ENCODE data around the gene COL18A1.
"Not testable (repeated sequence)": the region's sequence is repeated elsewhere in the genome, so short reads cannot be mapped to it uniquely, and the experiment has no call there.

COL18A1 gene

GRCh38 chr21:45555557-45556301 is 150.8 kb downstream of the COL18A1 start:
- H3K4me3 ChIP-seq: peak overlapping the region; percentile 31 to 50 (median 35)
- peak overlapping the region in 18 of 21 experiments; percentile 4 to 77 (median 55) for H3K27ac ChIP-seq

DNA sequence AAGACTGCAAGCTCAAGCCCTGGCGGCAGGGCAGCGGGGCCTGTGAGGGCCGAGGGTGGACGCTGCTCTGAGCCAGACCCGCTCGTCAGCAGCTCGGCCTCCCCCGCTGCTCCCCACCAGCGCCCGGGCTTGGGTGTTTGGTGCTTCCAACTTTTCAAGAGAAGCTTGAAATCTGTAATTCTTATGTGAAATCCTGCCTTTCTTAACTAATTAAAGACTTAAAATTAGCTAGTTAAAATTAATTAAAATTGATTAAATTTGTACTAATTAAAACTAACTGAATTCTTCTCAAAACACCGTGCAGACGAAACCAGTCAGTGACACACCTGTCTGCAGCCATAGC is 151.3 kb downstream of the COL18A1 start:
- H3K4me3 ChIP-seq: peak overlapping the region in 3 of 7 experiments; percentile 32 to 37 (median 33)
- peak overlapping the region in 11 of 21 experiments; percentile 4 to 77 (median 56) for H3K27ac ChIP-seq

DNA sequence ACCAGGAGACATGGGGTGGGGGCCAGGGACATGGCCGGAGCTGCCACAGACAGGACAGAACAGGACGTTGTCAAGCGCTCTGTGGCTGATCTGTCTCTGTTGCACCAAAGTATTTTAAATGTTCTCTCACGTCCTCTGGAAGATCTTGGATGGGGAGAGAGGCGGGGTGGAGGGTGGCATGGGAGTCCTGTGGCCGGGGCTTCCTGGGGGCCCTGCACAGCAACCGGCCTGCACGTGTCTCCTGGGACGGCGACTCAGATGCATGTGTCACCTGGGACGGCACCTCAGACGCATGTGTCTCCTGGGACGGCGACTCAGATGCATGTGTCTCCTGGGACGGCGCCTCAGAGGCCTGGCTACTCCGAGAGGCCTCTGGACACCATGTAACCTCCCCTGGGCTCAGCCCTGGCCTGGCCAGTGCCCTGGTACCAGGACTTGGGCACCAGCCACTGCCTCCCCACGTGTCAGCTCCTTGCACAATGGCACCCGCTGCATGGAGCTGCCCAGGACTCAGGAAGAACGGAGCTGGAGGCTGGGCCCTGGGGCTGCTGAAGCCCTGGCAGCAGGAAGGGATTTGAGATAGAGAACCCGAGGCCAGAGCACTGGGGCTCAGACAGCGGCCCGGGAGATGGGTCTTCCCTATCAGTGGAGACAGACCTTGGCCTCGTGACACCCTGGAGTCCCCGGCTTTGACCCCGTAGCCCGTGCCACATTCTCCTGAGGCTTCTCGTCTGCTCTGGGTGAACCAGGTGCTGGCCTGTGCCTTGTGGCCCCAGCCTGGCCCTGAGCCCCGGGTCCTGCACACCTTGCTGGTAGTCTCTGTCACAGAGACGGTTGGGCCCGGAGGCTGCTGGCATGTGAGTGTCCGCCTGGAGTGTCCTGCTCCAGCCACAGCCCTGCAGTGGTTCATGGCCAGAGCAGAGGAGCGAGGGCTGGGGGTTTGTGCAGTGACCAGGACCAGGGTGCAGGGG is 152.0 kb downstream of the COL18A1 start:
- no peak overlapping the region for H3K4me3 ChIP-seq
- peak overlapping the region in 1 of 21 experiments; percentile 63 for H3K27ac ChIP-seq

DNA sequence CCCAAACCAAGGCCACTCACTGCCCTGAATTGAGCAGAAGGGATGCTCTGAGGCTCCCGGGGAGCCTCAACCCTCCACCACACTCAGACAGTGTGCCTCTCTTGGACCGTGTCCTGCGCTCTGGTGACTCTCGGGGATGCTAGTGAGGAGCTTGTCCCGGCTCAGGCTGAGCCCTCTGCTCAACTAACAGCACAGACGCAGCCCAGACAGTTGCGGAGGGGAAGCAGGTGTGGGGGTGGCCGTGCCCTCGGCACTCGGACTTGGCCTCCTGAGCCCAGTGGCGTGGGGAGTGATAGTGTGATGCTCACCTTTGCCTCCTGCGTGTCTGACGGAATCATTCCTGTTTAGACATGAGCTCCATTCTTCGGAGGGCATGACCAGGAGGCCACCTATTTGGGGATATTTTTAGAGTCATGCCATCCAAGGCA is 152.7 kb downstream of the COL18A1 start:
- Histone ChIP-seq H3K27ac (no peak overlapping the region), H3K4me3 (no peak overlapping the region)

- no peak overlapping the region for H3K27ac ChIP-seq
- no peak overlapping the region for H3K4me3 ChIP-seq
Measured at GRCh38 chr21:45558044-45558721, 153.2 kb downstream of the COL18A1 start.

DNA sequence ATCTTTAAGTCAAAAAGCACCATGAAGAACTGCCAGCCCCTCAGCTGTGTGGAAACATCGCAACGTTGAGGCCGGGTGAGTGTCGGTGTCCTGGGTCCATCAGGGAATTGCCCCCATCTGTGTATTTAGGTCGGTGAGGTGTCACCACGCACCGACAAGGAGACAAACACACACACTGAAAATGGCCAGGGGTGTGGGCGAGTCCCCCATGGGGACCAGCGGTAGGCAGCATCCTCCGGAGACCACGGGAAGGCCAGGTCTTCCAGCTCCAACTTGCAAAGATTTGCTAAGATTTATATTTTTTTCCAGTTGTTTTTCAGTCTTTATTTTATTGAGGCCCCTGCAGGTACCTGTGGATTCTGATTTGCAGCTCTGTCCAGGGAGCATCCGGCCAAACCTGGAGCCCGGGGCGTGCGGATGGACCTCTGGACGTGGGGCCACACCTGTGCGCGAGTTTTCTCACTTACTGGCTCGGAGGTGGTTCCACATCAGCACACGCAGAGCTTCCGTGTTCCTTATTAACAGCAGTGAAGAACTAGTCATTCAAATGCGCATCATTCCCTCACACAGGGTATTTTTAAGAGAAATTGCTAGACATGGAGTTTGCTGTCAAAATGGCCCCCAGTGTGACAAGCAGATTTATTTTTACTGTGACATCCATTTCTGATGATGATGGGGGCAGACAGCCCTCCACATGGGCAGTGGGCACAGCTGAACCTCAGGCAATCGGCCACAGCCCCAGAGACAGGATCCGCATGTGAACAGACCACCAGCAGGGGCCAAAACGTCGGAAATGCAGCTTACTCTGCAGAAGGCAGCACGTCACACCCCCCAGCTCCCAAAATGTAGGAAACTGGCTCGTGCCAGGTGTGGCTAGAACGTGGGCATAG is 154.5 kb downstream of the COL18A1 start:
- Histone ChIP-seq H3K27ac (no peak overlapping the region), H3K4me3 (no peak overlapping the region)

DNA sequence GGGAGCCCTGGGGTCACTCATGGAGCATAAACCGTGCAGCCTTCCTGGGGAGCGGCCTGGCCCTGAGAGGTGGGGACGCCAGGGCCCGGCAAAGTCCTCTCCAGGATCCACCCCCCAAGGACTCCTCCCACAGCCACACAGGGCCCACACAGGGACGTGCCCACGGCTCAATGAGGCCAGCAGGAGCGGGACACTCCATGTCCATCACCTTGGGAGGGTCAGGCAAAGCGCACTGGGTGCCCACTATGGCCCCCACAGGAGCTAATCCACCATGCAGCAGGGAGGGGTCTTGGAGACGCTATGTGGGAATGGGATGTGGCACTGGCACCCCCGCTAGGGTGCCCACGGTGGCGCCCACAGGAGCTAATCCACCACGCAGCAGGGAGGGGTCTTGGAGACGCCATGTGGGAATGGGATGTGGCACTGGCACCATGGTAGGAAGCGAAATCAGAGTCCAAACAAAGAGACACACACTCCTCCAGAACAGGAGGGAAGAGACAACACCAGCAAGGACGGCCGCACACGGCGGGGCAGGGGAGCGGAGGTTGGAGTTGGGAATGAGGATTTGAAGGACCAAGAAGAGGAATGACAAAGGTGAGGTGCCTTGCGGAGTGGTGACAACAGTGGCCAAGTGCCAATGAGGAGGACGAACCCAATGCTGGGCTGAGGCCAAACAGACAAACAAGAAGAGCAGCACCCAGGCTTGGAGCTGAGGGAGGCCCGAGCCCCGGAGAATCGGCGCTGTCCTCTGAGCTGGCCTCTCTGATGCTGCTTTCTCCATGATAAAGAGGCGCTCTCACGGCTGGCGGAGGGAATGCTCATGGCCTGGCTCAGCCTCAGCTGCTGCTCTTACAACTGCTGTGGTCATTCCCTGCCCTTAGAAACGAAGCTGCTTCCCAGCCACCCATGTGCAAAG is 155.4 kb downstream of the COL18A1 start:
- Histone ChIP-seq H3K4me3 (no peak overlapping the region), H3K27ac (no peak overlapping the region)

- not testable (repeated sequence) for H3K27ac ChIP-seq, H3K4me3 ChIP-seq
Measured at GRCh38 chr21:45561241-45561640, 156.3 kb downstream of the COL18A1 start.

GRCh38 chr21:45562402-45562801 is 157.4 kb downstream of the COL18A1 start:
- H3K27ac ChIP-seq: no peak overlapping the region
- H3K4me3 ChIP-seq: no peak overlapping the region

- H3K4me3 ChIP-seq: no peak overlapping the region
- no peak overlapping the region for H3K27ac ChIP-seq
Measured at GRCh38 chr21:45562965-45563364, 158.0 kb downstream of the COL18A1 start.

Data from skin epidermis (tissue), 12 donors.